Measurements from ENCODE around the gene TLX1. TPM values are rescaled to one million over a fixed set of nuclear protein-coding genes. Genes with fewer than 3 reads are reported as not detected.

TLX1 gene
- total and polyA plus RNA-seq, 9 of the 15 experiments (the other 6 are each of a cell fraction or from before 2014, with no cell fraction given), result 0.03 to 3.3 (median 0.19) TPM; not detected in 1

- no peaks in the 10 kb centered on the region for H3K9me3 ChIP-seq (replicated peaks; ENCODE audit: control insufficient read depth, insufficient read depth, low read depth, low read length)
- ChIA-PET CTCF (ENCODE audit: low intra/inter-chr PET ratio) (no interaction called here), POLR2A (no interaction called here)
- H3K9me1 ChIP-seq (ENCODE audit: control insufficient read depth, insufficient read depth, low read length), result no peaks in the 10 kb centered on the region
- peaks cover 0 to 7% of the 10 kb centered on the region in 2 experiments; a peak in 2 of 5 replicates for H3K4me1 ChIP-seq (replicated peaks in 1 of 2; ENCODE audit: control insufficient read depth in 2 of 2, insufficient read depth in 2 of 2, low read length in 2 of 2)
- H3K9ac ChIP-seq (ENCODE audit: insufficient read depth in 1 of 2, low read depth in 2 of 2, low read length in 2 of 2), result no peak overlapping the region
- no TSS peak for BruUV-seq (replicated peaks)
- H3K27ac ChIP-seq (ENCODE audit: extremely low read depth, low read depth, low read length), result no peak overlapping the region
- 0% methylated on average over 2 of the region's 2 CpGs for WGBS (ENCODE audit: insufficient coverage, low coverage, missing lambda C conversion rate)
- H3K4me3 ChIP-seq, result no peak overlapping the region
- no peak overlapping the region for H2AFZ ChIP-seq (ENCODE audit: low read depth, low read length)
- ATAC-seq (no peak), DNase-seq (ENCODE audit: extremely low read depth in 1 of 4, low spot score in 3 of 4) (no peak), FAIRE-seq (no peak)
- H3K79me2 ChIP-seq (ENCODE audit: control insufficient read depth, insufficient read depth, low read length), result no peaks in the 10 kb centered on the region
- H3K36me3 ChIP-seq (ENCODE audit: control insufficient read depth, insufficient read depth, low read length), result no peaks in the 10 kb centered on the region
- intact Hi-C loops (cut with micrococcal nuclease), result no loop called here
- in situ Hi-C loops (cut with MboI), result no loop called here
- TF ChIP-seq CCNT2 (IDR thresholded peaks at IDR 0.05; ENCODE audit: borderline replicate concordance, extremely low read depth, insufficient read length, low read depth, low read length), result no peak
- no peak for TF ChIP-seq TOE1 (IDR thresholded peaks at IDR 0.05; ENCODE audit: borderline replicate concordance)
- TF ChIP-seq TOE1 (CRISPR knock-in tag; IDR thresholded peaks at IDR 0.05; ENCODE audit: borderline replicate concordance, low read depth), result no peak
- peak; percentile 86 for TF ChIP-seq ZNF121 (CRISPR knock-in tag; conservative IDR thresholded peaks at IDR 0.05)
- TF ChIP-seq MLX (CRISPR knock-in tag; conservative IDR thresholded peaks at IDR 0.05), result no peak
- TF ChIP-seq, protein P1, sequence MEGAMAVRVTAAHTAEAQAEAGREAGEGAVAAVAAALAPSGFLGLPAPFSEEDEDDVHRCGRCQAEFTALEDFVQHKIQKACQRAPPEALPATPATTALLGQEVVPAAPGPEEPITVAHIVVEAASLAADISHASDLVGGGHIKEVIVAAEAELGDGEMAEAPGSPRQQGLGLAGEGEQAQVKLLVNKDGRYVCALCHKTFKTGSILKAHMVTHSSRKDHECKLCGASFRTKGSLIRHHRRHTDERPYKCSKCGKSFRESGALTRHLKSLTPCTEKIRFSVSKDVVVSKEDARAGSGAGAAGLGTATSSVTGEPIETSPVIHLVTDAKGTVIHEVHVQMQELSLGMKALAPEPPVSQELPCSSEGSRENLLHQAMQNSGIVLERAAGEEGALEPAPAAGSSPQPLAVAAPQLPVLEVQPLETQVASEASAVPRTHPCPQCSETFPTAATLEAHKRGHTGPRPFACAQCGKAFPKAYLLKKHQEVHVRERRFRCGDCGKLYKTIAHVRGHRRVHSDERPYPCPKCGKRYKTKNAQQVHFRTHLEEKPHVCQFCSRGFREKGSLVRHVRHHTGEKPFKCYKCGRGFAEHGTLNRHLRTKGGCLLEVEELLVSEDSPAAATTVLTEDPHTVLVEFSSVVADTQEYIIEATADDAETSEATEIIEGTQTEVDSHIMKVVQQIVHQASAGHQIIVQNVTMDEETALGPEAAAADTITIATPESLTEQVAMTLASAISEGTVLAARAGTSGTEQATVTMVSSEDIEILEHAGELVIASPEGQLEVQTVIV (CRISPR knock-in tag; IDR thresholded peaks at IDR 0.05; ENCODE audit: borderline replicate concordance), result no peak
- TF ChIP-seq ZNF561 (CRISPR knock-in tag; conservative IDR thresholded peaks at IDR 0.05), result no peak
- TF ChIP-seq ZNF431 (CRISPR knock-in tag; IDR thresholded peaks at IDR 0.05), result no peak
- TF ChIP-seq, protein P2, sequence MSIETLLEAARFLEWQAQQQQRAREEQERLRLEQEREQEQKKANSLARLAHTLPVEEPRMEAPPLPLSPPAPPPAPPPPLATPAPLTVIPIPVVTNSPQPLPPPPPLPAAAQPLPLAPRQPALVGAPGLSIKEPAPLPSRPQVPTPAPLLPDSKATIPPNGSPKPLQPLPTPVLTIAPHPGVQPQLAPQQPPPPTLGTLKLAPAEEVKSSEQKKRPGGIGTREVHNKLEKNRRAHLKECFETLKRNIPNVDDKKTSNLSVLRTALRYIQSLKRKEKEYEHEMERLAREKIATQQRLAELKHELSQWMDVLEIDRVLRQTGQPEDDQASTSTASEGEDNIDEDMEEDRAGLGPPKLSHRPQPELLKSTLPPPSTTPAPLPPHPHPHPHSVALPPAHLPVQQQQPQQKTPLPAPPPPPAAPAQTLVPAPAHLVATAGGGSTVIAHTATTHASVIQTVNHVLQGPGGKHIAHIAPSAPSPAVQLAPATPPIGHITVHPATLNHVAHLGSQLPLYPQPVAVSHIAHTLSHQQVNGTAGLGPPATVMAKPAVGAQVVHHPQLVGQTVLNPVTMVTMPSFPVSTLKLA (conservative IDR thresholded peaks at IDR 0.05), result no peak
- TF ChIP-seq ZNF354B (CRISPR knock-in tag; IDR thresholded peaks at IDR 0.05), result no peak
- no peak for TF ChIP-seq POLR2G (IDR thresholded peaks at IDR 0.05; ENCODE audit: low read depth, low read length)
- no peak for TF ChIP-seq SNRNP70 (optimal IDR thresholded peaks at IDR 0.05; ENCODE audit: low read depth, low read length)
- no peak for TF ChIP-seq ZNF197 (CRISPR knock-in tag; IDR thresholded peaks at IDR 0.05; ENCODE audit: low read depth)
- peak; percentile 8 for TF ChIP-seq RBM25 (IDR thresholded peaks at IDR 0.05; ENCODE audit: low read depth, low read length, severe bottlenecking)
- TF ChIP-seq ARHGAP35 (IDR thresholded peaks at IDR 0.05; ENCODE audit: partially characterized antibody), result no peak
- no peak for TF ChIP-seq ZNF165 (CRISPR knock-in tag; IDR thresholded peaks at IDR 0.05; ENCODE audit: borderline replicate concordance)
- TF ChIP-seq, protein P3, sequence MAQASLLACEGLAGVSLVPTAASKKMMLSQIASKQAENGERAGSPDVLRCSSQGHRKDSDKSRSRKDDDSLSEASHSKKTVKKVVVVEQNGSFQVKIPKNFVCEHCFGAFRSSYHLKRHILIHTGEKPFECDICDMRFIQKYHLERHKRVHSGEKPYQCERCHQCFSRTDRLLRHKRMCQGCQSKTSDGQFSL (CRISPR knock-in tag; IDR thresholded peaks at IDR 0.05), result no peak
- TF ChIP-seq, protein P3 (tag; IDR thresholded peaks at IDR 0.05), result no peak
- no peak overlapping the region for H3K4me2 ChIP-seq (ENCODE audit: insufficient read depth, low read length)
- H3K27me3 ChIP-seq (ENCODE audit: control insufficient read depth in 2 of 2, insufficient read depth in 2 of 2, low read length in 2 of 2), result peaks cover 23 to 51% of the 10 kb centered on the region in 2 experiments
- H4K20me1 ChIP-seq (replicated peaks; ENCODE audit: control insufficient read depth, insufficient read depth, low read length), result no peaks in the 10 kb centered on the region
Observed at GRCh38 chr10:101120520-101120883, 10.6 kb upstream of the TLX1 start.
